NK-92 treated with Interleukin-12 subunit alpha and Interleukin-12 subunit beta, amount 100 ng/mL, for 24 hours (cell line): ENCODE results near the gene BUB3.

Experiments
- DNase-seq: peaks from one replicate; lab custom pipeline; 2025; lab: John Stamatoyannopoulos, UW

BUB3 gene

GRCh38 chr10:123204127-123204461, 49.9 kb downstream of the BUB3 start:
- DNase-seq: no peak

GRCh38 chr10:123205041-123205440, 50.8 kb downstream of the BUB3 start:
- DNase-seq: no peak

GRCh38 chr10:123212063-123212462, 57.9 kb downstream of the BUB3 start:
- no peak for DNase-seq

GRCh38 chr10:123212640-123213039, 58.4 kb downstream of the BUB3 start:
- DNase-seq: no peak

- no peak for DNase-seq
Measured at GRCh38 chr10:123213192-123213591, 59.0 kb downstream of the BUB3 start.
